B cell (primary cell): ENCODE measurements around the gene STAT4. TPM values are rescaled to one million over a fixed set of nuclear protein-coding genes. Genes with fewer than 3 reads are reported as not detected.

Experiments
- ATAC-seq: fragments of 200-7000 bp; cut with Tn5 transposase; one replicate; pipeline ENCODE4 v1.10.0; 2021; ENCODE audit warnings: low read depth, mild to moderate bottlenecking, moderate number of reproducible peaks, moderate library complexity
- CTCF ChIA-PET: fragments of 350-600 bp; sonication (Branson Sonifier 250); formaldehyde crosslinking; loops from one replicate; lab custom pipeline; 2021; ENCODE audit warnings: antibody characterized with exemption, inconsistent platforms; lab: Charles Lee
- POLR2A ChIA-PET: fragments of 350-600 bp; sonication (Branson Sonifier 250); formaldehyde crosslinking; loops from one replicate; lab custom pipeline; 2021; ENCODE audit warnings: antibody characterized with exemption; lab: Charles Lee
- DNase-seq: peaks from one replicate; pipeline ENCODE4 v3.0.0; 2013
- H2AFZ ChIP-seq: 2 replicates; pipeline ENCODE4 v1.6.1; 2012; ENCODE audit warnings: mild to moderate bottlenecking, low read depth, low read length; ENCODE audit not compliant: insufficient read depth, poor library complexity, severe bottlenecking
- H3K27ac ChIP-seq, 2 donors: 1 replicate in 1 of 2; 2 replicates in 1 of 2; pipeline ENCODE4 v1.5.1; 2012 to 2013; ENCODE audit warnings: low read length in 2 of 2, mild to moderate bottlenecking in 2 of 2, moderate library complexity in 1 of 2
- H3K27me3 ChIP-seq, 4 experiments: fragments of 200-600 bp in 1 of 4; sonication (generic) in 1 of 4; replicated peaks in 1 of 4; 1 replicate in 2 of 4; 2 replicates in 2 of 4; pipeline versions ENCODE4 v1.6.1 to v1.7.0; 2013 to 2016; ENCODE audit warnings: low read length in 3 of 4, mild to moderate bottlenecking in 2 of 4, mixed read lengths in 1 of 4, moderate library complexity in 1 of 4; ENCODE audit not compliant: insufficient read depth in 4 of 4, control insufficient read depth in 3 of 4; ENCODE audit errors: control extremely low read depth in 1 of 4
- H3K36me3 ChIP-seq, 2 experiments: replicated peaks in 1 of 2; 1 replicate in 1 of 2; 2 replicates in 1 of 2; pipeline versions ENCODE4 v1.6.1 to v1.7.1; 2013; ENCODE audit warnings: low read length in 1 of 2; ENCODE audit not compliant: insufficient read depth in 2 of 2, control insufficient read depth in 1 of 2; ENCODE audit errors: control extremely low read depth in 1 of 2, extremely low read depth in 1 of 2
- H3K4me1 ChIP-seq, 2 donors: fragments of 200-600 bp in 1 of 2; sonication (generic) in 1 of 2; 1 replicate in 1 of 2; 2 replicates in 1 of 2; pipeline versions ENCODE4 v1.5.1 to v1.6.1; 2013 to 2017; ENCODE audit warnings: low read length in 2 of 2; ENCODE audit not compliant: control insufficient read depth in 2 of 2, insufficient read depth in 2 of 2
- H3K4me2 ChIP-seq: replicated peaks from 2 replicates; pipeline ENCODE3; 2012; ENCODE audit warnings: mild to moderate bottlenecking, low read depth, low read length; ENCODE audit not compliant: poor library complexity, severe bottlenecking
- H3K4me3 ChIP-seq, 5 experiments: fragments of 200-600 bp in 1 of 5; sonication (generic) in 1 of 5; 1 replicate in 3 of 5; 2 replicates in 2 of 5; pipeline versions ENCODE4 v1.5.1 to v1.7.0; 2011 to 2016; ENCODE audit warnings: low read length in 4 of 5, mild to moderate bottlenecking in 4 of 5, low read depth in 2 of 5, control low read depth in 1 of 5, moderate library complexity in 1 of 5; ENCODE audit not compliant: insufficient read depth in 1 of 5; ENCODE audit errors: control extremely low read depth in 1 of 5, extremely low read depth in 1 of 5
- H3K79me2 ChIP-seq: fragments of 200-600 bp; sonication (generic); one replicate; pipeline ENCODE4 v1.6.0; 2016; ENCODE audit warnings: low read length; ENCODE audit not compliant: control insufficient read depth, insufficient read depth
- H3K9ac ChIP-seq: fragments of 200-600 bp; sonication (generic); 2 replicates; pipeline ENCODE4 v1.6.1; 2017; ENCODE audit warnings: mild to moderate bottlenecking, low read length, moderate library complexity
- H3K9me3 ChIP-seq, 3 donors: one replicate each; pipeline versions ENCODE4 v1.6.1 to v1.7.1; 2013; ENCODE audit warnings: low read length in 2 of 3; ENCODE audit not compliant: control insufficient read depth in 2 of 3, insufficient read depth in 1 of 3; ENCODE audit errors: control extremely low read depth in 1 of 3
- H4K20me1 ChIP-seq: 2 replicates; pipeline ENCODE4 v1.6.0; 2012; ENCODE audit warnings: mild to moderate bottlenecking, low read length; ENCODE audit not compliant: insufficient read depth, control insufficient read depth, poor library complexity, severe bottlenecking
- H3K27ac Mint-ChIP-seq: one replicate; pipeline ENCODE4 v1.8.0; 2021; ENCODE audit warnings: mixed read lengths
- H3K27me3 Mint-ChIP-seq: one replicate; pipeline ENCODE4 v1.8.0; 2021; ENCODE audit warnings: mixed read lengths
- H3K4me1 Mint-ChIP-seq: one replicate; pipeline ENCODE4 v1.8.0; 2021; ENCODE audit warnings: mixed read lengths
- H3K4me3 Mint-ChIP-seq: one replicate; pipeline ENCODE4 v1.8.0; 2021; ENCODE audit warnings: mixed read lengths
- H3K9me3 Mint-ChIP-seq: one replicate; pipeline ENCODE4 v1.8.0; 2022; ENCODE audit warnings: mixed read lengths; ENCODE audit not compliant: insufficient read depth
- EZH2 ChIP-seq: IDR thresholded peaks from 2 replicates; pipeline ENCODE4 v1.6.1; 2012; ENCODE audit warnings: borderline replicate concordance, low read depth, mild to moderate bottlenecking, moderate library complexity, low read length; ENCODE audit not compliant: insufficient read depth, poor library complexity, severe bottlenecking
- WGBS: methylation state at CpG from one replicate; pipeline ENCODE4 v1.1.5; 2013; ENCODE audit warnings: missing lambda C conversion rate; ENCODE audit not compliant: insufficient coverage; 5-methylcytosine and 5-hydroxymethylcytosine counted together
- intact Hi-C: fragments of 100-400 bp; cut with micrococcal nuclease; formaldehyde crosslinking; loops from one replicate; pipeline ENCODE4 v1.10.0; 2022
- polyA plus RNA-seq: library from polyadenylated mRNA; depleted of rRNA; stranded (reverse); fragments of >200 nt; gene quantifications from 2 replicates; pipeline ENCODE4 v1.2.3, GENCODE V29; 2012
- total RNA-seq, 2 donors: library from RNA; stranded (reverse); fragments of 120-200 nt in 1 of 2; gene quantifications; 1 replicate in 1 of 2; 2 replicates in 1 of 2; pipeline versions ENCODE4 v1.2.3 to v1.2.4, GENCODE V29; 2013 to 2022
- TF ChIP-seq, protein P1 (sequence below): fragments of 200-600 bp; IDR thresholded peaks from one replicate; pipeline ENCODE4 v1.8.0; 2022; ENCODE audit warnings: antibody characterized with exemption, mild to moderate bottlenecking

Gene STAT4
- total and polyA plus RNA-seq, 2 donors (not counting 1 experiment from before 2014, with no cell fraction given): 2.0 to 62.1 TPM

DNA sequence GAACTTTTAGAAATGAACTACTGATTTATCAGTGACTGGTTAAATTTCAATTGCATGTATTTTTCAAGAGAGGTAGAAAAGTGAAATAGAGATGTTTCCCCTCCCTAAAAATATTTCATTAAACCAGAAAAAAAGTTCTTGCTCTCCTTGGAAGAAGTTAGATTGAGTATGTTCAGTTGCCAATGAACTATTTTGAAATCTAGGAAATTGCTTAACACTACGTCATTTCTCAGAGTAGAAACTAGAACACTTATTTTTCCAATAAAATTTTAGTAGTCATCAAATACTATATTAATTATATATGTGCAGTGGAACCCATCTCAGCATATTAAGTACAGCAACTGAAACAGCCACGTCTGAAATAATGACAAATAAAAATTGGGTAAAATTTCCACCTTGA lies 85.0 kb downstream of the STAT4 start:
- Mint-ChIP-seq H3K4me3 (no peak overlapping the region), H3K4me1 (peaks cover 3% of the 10 kb centered on the region), H3K27ac (no peak overlapping the region), H3K9me3 (no peaks in the 10 kb centered on the region), H3K27me3 (peaks cover 14% of the 10 kb centered on the region)
- no peak overlapping the region for H3K4me3 ChIP-seq
- ChIA-PET CTCF (interaction anchor here (1.2 kb wide), 1 partner anchor 13 kb away, joined by 4 read pairs; no protein-coding TSS in a partner anchor), POLR2A (no interaction called here)
- peaks cover 0 to 3% (median 0%) of the 10 kb centered on the region in 4 experiments for H3K27me3 ChIP-seq
- TF ChIP-seq, protein P1, sequence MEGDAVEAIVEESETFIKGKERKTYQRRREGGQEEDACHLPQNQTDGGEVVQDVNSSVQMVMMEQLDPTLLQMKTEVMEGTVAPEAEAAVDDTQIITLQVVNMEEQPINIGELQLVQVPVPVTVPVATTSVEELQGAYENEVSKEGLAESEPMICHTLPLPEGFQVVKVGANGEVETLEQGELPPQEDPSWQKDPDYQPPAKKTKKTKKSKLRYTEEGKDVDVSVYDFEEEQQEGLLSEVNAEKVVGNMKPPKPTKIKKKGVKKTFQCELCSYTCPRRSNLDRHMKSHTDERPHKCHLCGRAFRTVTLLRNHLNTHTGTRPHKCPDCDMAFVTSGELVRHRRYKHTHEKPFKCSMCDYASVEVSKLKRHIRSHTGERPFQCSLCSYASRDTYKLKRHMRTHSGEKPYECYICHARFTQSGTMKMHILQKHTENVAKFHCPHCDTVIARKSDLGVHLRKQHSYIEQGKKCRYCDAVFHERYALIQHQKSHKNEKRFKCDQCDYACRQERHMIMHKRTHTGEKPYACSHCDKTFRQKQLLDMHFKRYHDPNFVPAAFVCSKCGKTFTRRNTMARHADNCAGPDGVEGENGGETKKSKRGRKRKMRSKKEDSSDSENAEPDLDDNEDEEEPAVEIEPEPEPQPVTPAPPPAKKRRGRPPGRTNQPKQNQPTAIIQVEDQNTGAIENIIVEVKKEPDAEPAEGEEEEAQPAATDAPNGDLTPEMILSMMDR: no peak
- TF ChIP-seq EZH2: no peak
- no peak overlapping the region for H2AFZ ChIP-seq
- ATAC-seq: no peak
- no peaks in the 10 kb centered on the region for H3K79me2 ChIP-seq
- intact Hi-C loops: no loop called here
- H3K9me3 ChIP-seq: no peaks in the 10 kb centered on the region
- no CpG with 5 or more reads among the region's 2 CpGs for WGBS
- H3K9ac ChIP-seq: no peak overlapping the region
- H3K27ac ChIP-seq: no peak overlapping the region
- H3K36me3 ChIP-seq: no peaks in the 10 kb centered on the region
- H4K20me1 ChIP-seq: no peaks in the 10 kb centered on the region
- DNase-seq: no peak
- H3K4me2 ChIP-seq: no peak overlapping the region
- no peaks in the 10 kb centered on the region for H3K4me1 ChIP-seq

DNA sequence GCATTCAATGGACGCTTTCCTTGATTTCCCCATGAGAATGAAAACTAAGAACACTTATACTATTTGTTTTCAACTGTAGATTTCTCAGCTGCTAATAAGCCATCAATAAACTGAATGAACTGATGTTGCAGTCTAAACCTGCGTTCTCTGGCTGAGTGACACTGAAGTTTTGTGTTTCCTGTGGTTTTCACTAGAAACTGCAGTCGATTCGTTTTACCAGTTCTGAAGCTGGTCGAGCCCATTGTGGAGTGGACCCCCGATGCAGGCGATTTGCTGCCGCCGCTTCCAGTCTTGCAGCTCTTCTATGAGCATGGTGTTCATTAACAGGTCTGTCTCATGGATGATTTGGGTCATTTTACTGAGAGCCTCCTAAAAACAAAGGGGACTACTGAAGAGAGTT lies 86.2 kb downstream of the STAT4 start:
- Histone ChIP-seq H3K79me2 (no peaks in the 10 kb centered on the region), H4K20me1 (no peaks in the 10 kb centered on the region), H3K9ac (no peak overlapping the region), H3K27ac (no peak overlapping the region), H3K27me3 (peaks cover 0 to 3% (median under 1%) of the 10 kb centered on the region in 4 experiments), H3K4me1 (no peaks in the 10 kb centered on the region), H3K9me3 (no peaks in the 10 kb centered on the region), H3K36me3 (no peaks in the 10 kb centered on the region), H3K4me3 (no peak overlapping the region), H3K4me2 (no peak overlapping the region), H2AFZ (no peak overlapping the region)
- TF ChIP-seq, protein P1: no peak
- intact Hi-C loops: no loop called here
- Mint-ChIP-seq H3K4me1 (peaks cover 3% of the 10 kb centered on the region), H3K27ac (no peak overlapping the region), H3K9me3 (no peaks in the 10 kb centered on the region), H3K27me3 (peaks cover 15% of the 10 kb centered on the region), H3K4me3 (no peak overlapping the region)
- no peak for ATAC-seq
- WGBS: 14% methylated on average over 8 of the region's 9 CpGs
- no peak for DNase-seq
- POLR2A ChIA-PET: no interaction called here
- CTCF ChIA-PET: interaction anchor here (1.3 kb wide), 1 partner anchor 10 kb away, joined by 3 read pairs; no protein-coding TSS in a partner anchor
